Left lung (tissue), 10 donors: ENCODE data around the gene COL26A1. TPM values are rescaled to one million over a fixed set of nuclear protein-coding genes. Genes with fewer than 3 reads are reported as not detected.
A peak's percentile ranks its signal among the peaks of the same experiment; 100 is the strongest.

Experiments
- ATAC-seq: fragments of 200-7000 bp; cut with Tn5 transposase; one replicate; pipeline ENCODE4 v1.9.1; 2020; ENCODE audit warnings: moderate library complexity
- DNase-seq, 4 donors: peaks; one replicate each; pipeline ENCODE4 v3.0.0-alpha.2; 2013 to 2020
- H3K27ac ChIP-seq, 2 donors: fragments of 200-600 bp; sonication (generic) in 1 of 2; one replicate each; pipeline versions ENCODE4 v1.5.0 to v1.8.0; 2020 to 2021
- H3K27me3 ChIP-seq, 2 donors: fragments of 200-600 bp; sonication (generic) in 1 of 2; one replicate each; pipeline versions ENCODE4 v1.5.0 to v1.8.0; 2020 to 2021
- H3K36me3 ChIP-seq, 2 donors: fragments of 200-600 bp; sonication (generic) in 1 of 2; one replicate each; pipeline versions ENCODE4 v1.5.0 to v1.8.0; 2020 to 2021
- H3K4me1 ChIP-seq, 2 donors: fragments of 200-600 bp; one replicate each; pipeline ENCODE4 v1.8.0; 2021
- H3K4me3 ChIP-seq, 2 donors: fragments of 200-600 bp; sonication (generic) in 1 of 2; one replicate each; pipeline versions ENCODE4 v1.5.0 to v1.8.0; 2020 to 2021; ENCODE audit warnings: mild to moderate bottlenecking in 1 of 2
- H3K9me3 ChIP-seq, 2 donors: fragments of 200-600 bp; sonication (generic) in 1 of 2; one replicate each; pipeline versions ENCODE4 v1.5.0 to v1.8.0; 2020 to 2021
- intact Hi-C, 2 donors: fragments of 100-400 bp; cut with DNase I; formaldehyde crosslinking; loops; one replicate each; pipeline versions ENCODE4 v1.11.2 to v1.14.2; 2022
- polyA plus RNA-seq, 6 donors: library from polyadenylated mRNA; unstranded; fragments of 120-200 nt; gene quantifications; one replicate each; pipeline ENCODE4 v1.2.1, GENCODE V29; 2013; ENCODE audit not compliant: insufficient read length in 6 of 6
- total RNA-seq, 2 donors: library from RNA; stranded (reverse); fragmentation: NEBNext Ultra II Directional; extraction: Animal tissue kit (Norgen Biotek cat#: 25700); gene quantifications; one replicate each; pipeline ENCODE4 v1.2.1, GENCODE V29; 2021
- TF ChIP-seq, protein P1 (sequence below), 2 donors: fragments of 200-600 bp; sonication (generic) in 1 of 2; IDR thresholded peaks; one replicate each; pipeline versions ENCODE4 v1.5.0 to v1.8.0; 2021; ENCODE audit warnings: antibody characterized with exemption in 2 of 2
- donor health status: DM: no; HTN: yes; CAD: no.
- donor health status: DM: no; HTN: no; CAD: no.

Gene COL26A1
- total and polyA plus RNA-seq, 8 donors, result 0.76 to 7.7 (median 7.1) TPM; not detected in 1

DNA sequence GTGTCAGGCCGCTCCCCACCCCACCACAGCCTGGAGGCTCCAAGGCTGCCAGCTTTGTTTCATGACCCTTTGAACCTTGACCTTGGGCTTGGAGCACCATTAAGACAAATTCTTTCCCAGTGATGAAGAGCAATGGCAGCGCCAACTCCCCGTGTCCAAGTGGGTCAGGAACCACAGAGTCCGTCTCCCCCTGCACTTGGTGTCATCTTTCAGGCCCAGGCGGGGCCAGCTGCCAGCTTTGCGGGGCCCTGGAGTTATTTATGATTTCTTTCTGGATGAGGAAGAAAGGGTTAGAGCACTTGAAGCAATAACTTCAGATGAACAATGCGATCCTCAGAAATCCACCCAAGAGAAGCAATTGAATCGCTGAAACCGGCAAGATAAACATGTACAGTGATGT is 155.7 kb downstream of the COL26A1 start:
- H3K27ac ChIP-seq, result no peak overlapping the region
- H3K4me1 ChIP-seq, result no peaks in the 10 kb centered on the region
- DNase-seq (peak in 1 of 4 donors; percentile 70), ATAC-seq (peak; percentile 23)
- no peaks in the 10 kb centered on the region for H3K36me3 ChIP-seq
- H3K9me3 ChIP-seq, result no peaks in the 10 kb centered on the region
- peaks cover 0 to 16% of the 10 kb centered on the region in 2 donors for H3K27me3 ChIP-seq
- TF ChIP-seq, protein P1, sequence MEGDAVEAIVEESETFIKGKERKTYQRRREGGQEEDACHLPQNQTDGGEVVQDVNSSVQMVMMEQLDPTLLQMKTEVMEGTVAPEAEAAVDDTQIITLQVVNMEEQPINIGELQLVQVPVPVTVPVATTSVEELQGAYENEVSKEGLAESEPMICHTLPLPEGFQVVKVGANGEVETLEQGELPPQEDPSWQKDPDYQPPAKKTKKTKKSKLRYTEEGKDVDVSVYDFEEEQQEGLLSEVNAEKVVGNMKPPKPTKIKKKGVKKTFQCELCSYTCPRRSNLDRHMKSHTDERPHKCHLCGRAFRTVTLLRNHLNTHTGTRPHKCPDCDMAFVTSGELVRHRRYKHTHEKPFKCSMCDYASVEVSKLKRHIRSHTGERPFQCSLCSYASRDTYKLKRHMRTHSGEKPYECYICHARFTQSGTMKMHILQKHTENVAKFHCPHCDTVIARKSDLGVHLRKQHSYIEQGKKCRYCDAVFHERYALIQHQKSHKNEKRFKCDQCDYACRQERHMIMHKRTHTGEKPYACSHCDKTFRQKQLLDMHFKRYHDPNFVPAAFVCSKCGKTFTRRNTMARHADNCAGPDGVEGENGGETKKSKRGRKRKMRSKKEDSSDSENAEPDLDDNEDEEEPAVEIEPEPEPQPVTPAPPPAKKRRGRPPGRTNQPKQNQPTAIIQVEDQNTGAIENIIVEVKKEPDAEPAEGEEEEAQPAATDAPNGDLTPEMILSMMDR (IDR thresholded peaks at IDR 0.05), result no peak
- intact Hi-C loops, result no loop called here
- H3K4me3 ChIP-seq, result no peak overlapping the region

DNA sequence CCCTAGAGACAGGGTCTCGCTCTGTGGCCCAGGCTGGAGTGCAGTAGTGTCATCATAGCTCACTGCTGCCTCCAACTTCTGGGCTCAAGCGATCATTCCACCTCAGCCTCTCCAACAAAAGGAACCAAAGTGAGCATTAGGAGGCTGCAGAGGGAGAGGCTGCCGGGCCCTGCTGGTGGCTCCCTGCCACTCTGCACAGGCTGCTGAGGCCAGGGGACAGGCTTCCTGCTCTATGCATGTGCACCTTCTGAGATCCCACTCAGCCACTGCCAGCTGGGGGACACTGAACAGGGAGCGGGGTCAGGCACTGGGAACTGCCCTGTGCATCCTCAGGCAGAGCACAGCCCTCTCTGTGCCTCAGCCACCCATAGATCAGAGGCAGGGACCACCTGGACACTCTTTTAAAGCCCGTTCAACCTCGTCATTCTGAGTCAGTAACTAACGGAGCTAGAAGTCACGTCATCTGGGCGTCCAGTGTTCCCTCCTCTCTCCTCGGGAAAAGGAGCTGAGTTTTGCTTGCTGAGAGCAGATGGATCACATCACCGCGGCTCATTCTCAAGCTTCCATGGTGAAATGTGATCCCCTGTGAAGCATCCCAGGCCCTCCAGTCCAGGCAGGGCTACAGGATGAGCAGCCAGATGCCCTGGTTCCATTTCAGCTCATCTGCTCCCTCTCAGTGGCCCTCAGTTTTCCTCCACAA is 156.8 kb downstream of the COL26A1 start:
- Histone ChIP-seq H3K27ac (no peak overlapping the region), H3K36me3 (no peaks in the 10 kb centered on the region), H3K27me3 (peaks cover 0 to 8% of the 10 kb centered on the region in 2 donors), H3K9me3 (no peaks in the 10 kb centered on the region), H3K4me1 (no peaks in the 10 kb centered on the region), H3K4me3 (no peak overlapping the region)
- peak in 2 of 4 donors; percentile 74 to 90 for DNase-seq
- intact Hi-C loops, result no loop called here
- peak; percentile 32 for ATAC-seq
- TF ChIP-seq, protein P1 (IDR thresholded peaks at IDR 0.05), result no peak

DNA sequence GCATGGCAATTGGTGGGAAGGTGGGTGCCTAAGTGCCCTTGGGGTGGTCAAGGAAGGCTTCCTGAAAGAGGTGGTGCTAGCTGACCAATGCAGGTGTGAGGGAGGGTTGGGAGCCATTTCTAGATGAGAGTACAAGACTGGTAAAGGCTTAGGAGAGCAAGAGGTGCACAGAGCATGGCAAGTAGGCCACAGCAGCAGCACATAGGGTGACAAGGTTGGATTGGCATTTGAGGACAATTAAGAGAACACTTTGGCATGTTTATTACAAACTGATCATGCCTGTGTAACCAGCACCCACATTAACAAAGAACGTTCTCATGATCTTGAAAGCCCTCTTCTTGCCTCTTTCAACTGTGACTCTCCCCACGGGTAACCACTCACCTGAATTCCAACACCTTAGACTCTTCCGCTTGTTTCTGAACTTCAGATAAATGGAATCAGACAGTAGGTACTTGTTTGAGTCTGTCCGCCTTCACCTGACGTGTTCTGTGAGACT is 158.8 kb downstream of the COL26A1 start:
- TF ChIP-seq, protein P1 (IDR thresholded peaks at IDR 0.05), result no peak
- Histone ChIP-seq H3K36me3 (no peaks in the 10 kb centered on the region), H3K4me1 (no peaks in the 10 kb centered on the region), H3K4me3 (no peak overlapping the region), H3K9me3 (no peaks in the 10 kb centered on the region), H3K27ac (no peak overlapping the region), H3K27me3 (no peaks in the 10 kb centered on the region)
- intact Hi-C loops, result no loop called here
- DNase-seq, result no peak
- peak; percentile 61 for ATAC-seq

DNA sequence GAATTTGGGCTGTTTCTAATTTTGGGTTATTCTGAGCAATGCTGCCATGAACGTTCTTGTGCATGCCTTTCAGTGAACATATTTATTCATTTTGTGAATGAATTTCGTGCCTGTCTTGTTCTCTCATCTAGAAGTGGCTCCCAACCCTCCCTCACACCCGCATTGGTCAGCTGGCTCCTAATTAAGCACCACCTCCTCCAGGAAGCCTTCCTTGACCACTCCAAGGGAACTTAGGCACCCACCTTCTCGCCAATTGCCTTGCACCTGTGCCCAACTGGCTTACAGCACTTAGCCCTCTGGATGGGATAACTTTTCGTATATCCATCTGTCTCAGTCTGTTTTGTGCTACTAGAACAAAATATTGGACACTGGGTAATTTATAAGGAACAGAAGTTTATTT is 159.3 kb downstream of the COL26A1 start:
- no peaks in the 10 kb centered on the region for H3K9me3 ChIP-seq
- no peaks in the 10 kb centered on the region for H3K27me3 ChIP-seq
- DNase-seq, result no peak
- no peak for ATAC-seq
- intact Hi-C loops, result no loop called here
- H3K27ac ChIP-seq, result no peak overlapping the region
- H3K36me3 ChIP-seq, result no peaks in the 10 kb centered on the region
- H3K4me1 ChIP-seq, result no peaks in the 10 kb centered on the region
- TF ChIP-seq, protein P1 (IDR thresholded peaks at IDR 0.05), result no peak
- no peak overlapping the region for H3K4me3 ChIP-seq

DNA sequence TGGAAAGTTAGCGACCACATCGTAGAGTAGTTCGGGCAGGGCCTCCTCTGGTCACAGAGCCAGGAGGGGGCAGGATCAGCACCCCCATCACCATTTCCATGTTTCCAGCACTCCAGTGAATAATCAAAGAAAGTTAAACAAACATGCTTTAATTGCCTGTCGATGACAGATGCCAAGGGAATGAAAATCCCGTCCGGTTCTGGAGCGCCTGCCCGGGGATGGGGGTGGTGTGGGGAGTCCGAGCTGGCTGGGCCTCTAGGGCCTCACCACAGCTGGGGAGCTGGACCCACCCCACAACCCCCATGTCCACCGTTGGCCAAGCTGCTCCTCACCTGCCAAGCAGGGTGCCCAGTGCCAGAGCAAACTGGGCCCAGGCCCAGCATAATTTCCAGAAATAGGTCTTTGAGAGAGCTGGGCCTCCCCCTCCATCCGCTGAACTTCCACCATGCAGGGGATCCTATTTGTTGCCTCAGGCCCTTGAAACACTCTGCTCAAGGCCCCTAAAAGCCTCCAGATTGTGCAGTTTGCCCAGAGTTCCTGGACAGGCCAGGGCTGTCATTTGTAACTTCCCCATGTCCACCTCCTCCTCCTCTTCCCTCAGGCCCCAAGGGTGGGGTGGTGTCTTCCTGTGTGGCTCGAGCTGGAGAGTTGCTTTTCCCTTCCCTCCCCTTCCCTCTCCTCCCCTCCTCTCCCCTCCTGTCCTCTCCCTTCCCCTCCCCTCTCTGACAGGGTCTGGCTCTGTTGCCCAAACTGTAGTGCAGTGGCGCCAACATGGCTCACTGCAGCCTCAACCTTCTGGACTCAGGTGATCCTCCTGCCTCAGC is 165.4 kb downstream of the COL26A1 start:
- DNase-seq (peak in 3 of 4 donors; percentile 51 to 91 (median 89)), ATAC-seq (peak; percentile 86)
- Histone ChIP-seq H3K36me3 (no peaks in the 10 kb centered on the region), H3K9me3 (no peaks in the 10 kb centered on the region), H3K4me3 (no peak overlapping the region), H3K27ac (peak overlapping the region in 1 of 2 donors; percentile 26), H3K4me1 (peaks cover 0 to 7% of the 10 kb centered on the region in 2 donors), H3K27me3 (peaks cover 0 to 8% of the 10 kb centered on the region in 2 donors)
- TF ChIP-seq, protein P1 (IDR thresholded peaks at IDR 0.05), result no peak
- intact Hi-C loops, result no loop called here
